ENCODE results near the gene LBH. TPM values are rescaled to one million over a fixed set of nuclear protein-coding genes. Genes with fewer than 3 reads are reported as not detected.

LBH gene
- total RNA-seq, 2 experiments from 2014 or later = 3.0 to 3.7 TPM

- H3K27ac ChIP-seq (ENCODE audit: low read depth, low read length, poor library complexity, severe bottlenecking) = no peak overlapping the region
- no peaks in the 10 kb centered on the region for H4K20me1 ChIP-seq (ENCODE audit: insufficient read depth, low read length)
- H3K4me1 ChIP-seq (ENCODE audit: insufficient read depth, low read length, poor library complexity, severe bottlenecking) = no peaks in the 10 kb centered on the region
- ChIA-PET CTCF (ENCODE audit: unreplicated experiment) (no interaction called here), POLR2A (interaction anchor here (0.6 to 0.7 kb wide), 3 partner anchors 65 to 1133 kb away, joined by 3 read pairs; no protein-coding TSS in a partner anchor)
- no peak for DNase-seq (ENCODE audit: low spot score)
- BruUV-seq (replicated peaks) = no TSS peak
- no peaks in the 10 kb centered on the region for H3K9me3 ChIP-seq (ENCODE audit: low read length)
- no peak for TF ChIP-seq EZH2phosphoT487 (IDR thresholded peaks at IDR 0.05; ENCODE audit: borderline replicate concordance, low read depth, low read length)
- TF ChIP-seq CTCF (conservative IDR thresholded peaks at IDR 0.05; ENCODE audit: low read length) = no peak
- H3K79me2 ChIP-seq (ENCODE audit: insufficient read depth, low read depth, low read length) = no peaks in the 10 kb centered on the region
- no peaks in the 10 kb centered on the region for H3K9me2 ChIP-seq (ENCODE audit: insufficient read depth, low read length)
- no peak overlapping the region for H3K4me2 ChIP-seq (ENCODE audit: low read length)
- no peaks in the 10 kb centered on the region for H3K36me3 ChIP-seq (ENCODE audit: insufficient read depth, low read length)
- intact Hi-C loops (cut with micrococcal nuclease; ENCODE audit: unreplicated experiment) = no loop called here
- no peak overlapping the region for H3K4me3 ChIP-seq (ENCODE audit: low read depth, low read length, poor library complexity, severe bottlenecking)
- no peak overlapping the region for H2AFZ ChIP-seq (ENCODE audit: low read length)
Measured at GRCh38 chr2:30193104-30193681, 38.1 kb upstream of the LBH start.

GRCh38 chr2:30194421-30194820 is 36.9 kb upstream of the LBH start:
- POLR2A ChIA-PET = no interaction called here
- no peak overlapping the region for H2AFZ ChIP-seq (ENCODE audit: low read length)
- no peaks in the 10 kb centered on the region for H4K20me1 ChIP-seq (ENCODE audit: insufficient read depth, low read length)
- H3K4me1 ChIP-seq (ENCODE audit: insufficient read depth, low read length, poor library complexity, severe bottlenecking) = no peaks in the 10 kb centered on the region
- no peak overlapping the region for H3K27ac ChIP-seq (ENCODE audit: low read depth, low read length, poor library complexity, severe bottlenecking)
- no peaks in the 10 kb centered on the region for H3K9me3 ChIP-seq (ENCODE audit: low read length)
- TF ChIP-seq EZH2phosphoT487 (IDR thresholded peaks at IDR 0.05; ENCODE audit: borderline replicate concordance, low read depth, low read length) (no peak), CTCF (conservative IDR thresholded peaks at IDR 0.05; ENCODE audit: low read length) (no peak)
- CTCF ChIA-PET (ENCODE audit: unreplicated experiment) = no interaction called here
- DNase-seq (ENCODE audit: low spot score) = no peak
- intact Hi-C loops (cut with micrococcal nuclease; ENCODE audit: unreplicated experiment) = no loop called here
- no peak overlapping the region for H3K4me3 ChIP-seq (ENCODE audit: low read depth, low read length, poor library complexity, severe bottlenecking)
- no TSS peak for BruUV-seq (replicated peaks)
- no peaks in the 10 kb centered on the region for H3K79me2 ChIP-seq (ENCODE audit: insufficient read depth, low read depth, low read length)
- no peaks in the 10 kb centered on the region for H3K36me3 ChIP-seq (ENCODE audit: insufficient read depth, low read length)
- no peaks in the 10 kb centered on the region for H3K9me2 ChIP-seq (ENCODE audit: insufficient read depth, low read length)
- H3K4me2 ChIP-seq (ENCODE audit: low read length) = no peak overlapping the region

- DNase-seq (ENCODE audit: low spot score) = no peak
- CTCF ChIA-PET (ENCODE audit: unreplicated experiment) = no interaction called here
Measured at GRCh38 chr2:30195016-30195415, 36.3 kb upstream of the LBH start.

More at GRCh38 chr2:30195016-30195415, 36.3 kb upstream of the LBH start:
- H3K36me3 ChIP-seq (ENCODE audit: insufficient read depth, low read length) = no peaks in the 10 kb centered on the region
- no peaks in the 10 kb centered on the region for H4K20me1 ChIP-seq (ENCODE audit: insufficient read depth, low read length)
- intact Hi-C loops (cut with micrococcal nuclease; ENCODE audit: unreplicated experiment) = no loop called here
- no peak overlapping the region for H2AFZ ChIP-seq (ENCODE audit: low read length)
- H3K4me3 ChIP-seq (ENCODE audit: low read depth, low read length, poor library complexity, severe bottlenecking) = no peak overlapping the region
- H3K79me2 ChIP-seq (ENCODE audit: insufficient read depth, low read depth, low read length) = no peaks in the 10 kb centered on the region
- H3K4me1 ChIP-seq (ENCODE audit: insufficient read depth, low read length, poor library complexity, severe bottlenecking) = no peaks in the 10 kb centered on the region
- POLR2A ChIA-PET = no interaction called here
- no peak overlapping the region for H3K27ac ChIP-seq (ENCODE audit: low read depth, low read length, poor library complexity, severe bottlenecking)
- TF ChIP-seq CTCF (conservative IDR thresholded peaks at IDR 0.05; ENCODE audit: low read length) = no peak
- no peak for TF ChIP-seq EZH2phosphoT487 (IDR thresholded peaks at IDR 0.05; ENCODE audit: borderline replicate concordance, low read depth, low read length)
- BruUV-seq (replicated peaks) = no TSS peak
- no peaks in the 10 kb centered on the region for H3K9me3 ChIP-seq (ENCODE audit: low read length)
- H3K9me2 ChIP-seq (ENCODE audit: insufficient read depth, low read length) = no peaks in the 10 kb centered on the region
- H3K4me2 ChIP-seq (ENCODE audit: low read length) = no peak overlapping the region

Measured in OCI-LY7 (cell line).